Measurements from ENCODE around the gene FCHSD2. TPM values are rescaled to one million over a fixed set of nuclear protein-coding genes. Genes with fewer than 3 reads are reported as not detected.
A peak's percentile ranks its signal among the peaks of the same experiment; 100 is the strongest.

FCHSD2 gene
- total and polyA plus RNA-seq, 9 of the 15 experiments (the other 6 are each of a cell fraction or from before 2014, with no cell fraction given): 1.8 to 14.7 (median 6.4) TPM

- TF ChIP-seq, protein P1, sequence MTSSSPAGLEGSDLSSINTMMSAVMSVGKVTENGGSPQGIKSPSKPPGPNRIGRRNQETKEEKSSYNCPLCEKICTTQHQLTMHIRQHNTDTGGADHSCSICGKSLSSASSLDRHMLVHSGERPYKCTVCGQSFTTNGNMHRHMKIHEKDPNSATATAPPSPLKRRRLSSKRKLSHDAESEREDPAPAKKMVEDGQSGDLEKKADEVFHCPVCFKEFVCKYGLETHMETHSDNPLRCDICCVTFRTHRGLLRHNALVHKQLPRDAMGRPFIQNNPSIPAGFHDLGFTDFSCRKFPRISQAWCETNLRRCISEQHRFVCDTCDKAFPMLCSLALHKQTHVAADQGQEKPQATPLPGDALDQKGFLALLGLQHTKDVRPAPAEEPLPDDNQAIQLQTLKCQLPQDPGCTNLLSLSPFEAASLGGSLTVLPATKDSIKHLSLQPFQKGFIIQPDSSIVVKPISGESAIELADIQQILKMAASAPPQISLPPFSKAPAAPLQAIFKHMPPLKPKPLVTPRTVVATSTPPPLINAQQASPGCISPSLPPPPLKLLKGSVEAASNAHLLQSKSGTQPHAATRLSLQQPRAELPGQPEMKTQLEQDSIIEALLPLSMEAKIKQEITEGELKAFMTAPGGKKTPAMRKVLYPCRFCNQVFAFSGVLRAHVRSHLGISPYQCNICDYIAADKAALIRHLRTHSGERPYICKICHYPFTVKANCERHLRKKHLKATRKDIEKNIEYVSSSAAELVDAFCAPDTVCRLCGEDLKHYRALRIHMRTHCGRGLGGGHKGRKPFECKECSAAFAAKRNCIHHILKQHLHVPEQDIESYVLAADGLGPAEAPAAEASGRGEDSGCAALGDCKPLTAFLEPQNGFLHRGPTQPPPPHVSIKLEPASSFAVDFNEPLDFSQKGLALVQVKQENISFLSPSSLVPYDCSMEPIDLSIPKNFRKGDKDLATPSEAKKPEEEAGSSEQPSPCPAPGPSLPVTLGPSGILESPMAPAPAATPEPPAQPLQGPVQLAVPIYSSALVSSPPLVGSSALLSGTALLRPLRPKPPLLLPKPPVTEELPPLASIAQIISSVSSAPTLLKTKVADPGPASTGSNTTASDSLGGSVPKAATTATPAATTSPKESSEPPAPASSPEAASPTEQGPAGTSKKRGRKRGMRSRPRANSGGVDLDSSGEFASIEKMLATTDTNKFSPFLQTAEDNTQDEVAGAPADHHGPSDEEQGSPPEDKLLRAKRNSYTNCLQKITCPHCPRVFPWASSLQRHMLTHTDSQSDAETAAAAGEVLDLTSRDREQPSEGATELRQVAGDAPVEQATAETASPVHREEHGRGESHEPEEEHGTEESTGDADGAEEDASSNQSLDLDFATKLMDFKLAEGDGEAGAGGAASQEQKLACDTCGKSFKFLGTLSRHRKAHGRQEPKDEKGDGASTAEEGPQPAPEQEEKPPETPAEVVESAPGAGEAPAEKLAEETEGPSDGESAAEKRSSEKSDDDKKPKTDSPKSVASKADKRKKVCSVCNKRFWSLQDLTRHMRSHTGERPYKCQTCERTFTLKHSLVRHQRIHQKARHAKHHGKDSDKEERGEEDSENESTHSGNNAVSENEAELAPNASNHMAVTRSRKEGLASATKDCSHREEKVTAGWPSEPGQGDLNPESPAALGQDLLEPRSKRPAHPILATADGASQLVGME (CRISPR knock-in tag; IDR thresholded peaks at IDR 0.05): 0 out of 2 replicates have a peak, but pooled peaks have one; percentile 34
- peak; percentile 58 for TF ChIP-seq ARID4B (CRISPR knock-in tag; IDR thresholded peaks at IDR 0.05)
- TF ChIP-seq ZNF75A (CRISPR knock-in tag; IDR thresholded peaks at IDR 0.05): 0 out of 2 replicates have a peak, but pooled peaks have one; percentile 50
- TF ChIP-seq KDM5B (IDR thresholded peaks at IDR 0.05; ENCODE audit: insufficient replicate concordance, low read depth, low read length): peak; percentile 21
- TF ChIP-seq ZNF121 (CRISPR knock-in tag; conservative IDR thresholded peaks at IDR 0.05): no peak
- TF ChIP-seq NR2C2 (CRISPR knock-in tag; IDR thresholded peaks at IDR 0.05): peak; percentile 23; the same call in 1 of the 2 replicates
- no peak for TF ChIP-seq NR2C2 (tag; IDR thresholded peaks at IDR 0.05)
- peak; percentile 57 for TF ChIP-seq MEIS2 (IDR thresholded peaks at IDR 0.05; ENCODE audit: partially characterized antibody)
- peak; percentile 2 for TF ChIP-seq ZNF263 (CRISPR knock-in tag; IDR thresholded peaks at IDR 0.05; ENCODE audit: borderline replicate concordance)
- TF ChIP-seq, protein P2, sequence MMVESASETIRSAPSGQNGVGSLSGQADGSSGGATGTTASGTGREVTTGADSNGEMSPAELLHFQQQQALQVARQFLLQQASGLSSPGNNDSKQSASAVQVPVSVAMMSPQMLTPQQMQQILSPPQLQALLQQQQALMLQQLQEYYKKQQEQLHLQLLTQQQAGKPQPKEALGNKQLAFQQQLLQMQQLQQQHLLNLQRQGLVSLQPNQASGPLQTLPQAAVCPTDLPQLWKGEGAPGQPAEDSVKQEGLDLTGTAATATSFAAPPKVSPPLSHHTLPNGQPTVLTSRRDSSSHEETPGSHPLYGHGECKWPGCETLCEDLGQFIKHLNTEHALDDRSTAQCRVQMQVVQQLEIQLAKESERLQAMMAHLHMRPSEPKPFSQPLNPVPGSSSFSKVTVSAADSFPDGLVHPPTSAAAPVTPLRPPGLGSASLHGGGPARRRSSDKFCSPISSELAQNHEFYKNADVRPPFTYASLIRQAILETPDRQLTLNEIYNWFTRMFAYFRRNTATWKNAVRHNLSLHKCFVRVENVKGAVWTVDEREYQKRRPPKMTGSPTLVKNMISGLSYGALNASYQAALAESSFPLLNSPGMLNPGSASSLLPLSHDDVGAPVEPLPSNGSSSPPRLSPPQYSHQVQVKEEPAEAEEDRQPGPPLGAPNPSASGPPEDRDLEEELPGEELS (CRISPR knock-in tag; IDR thresholded peaks at IDR 0.05; ENCODE audit: borderline replicate concordance): 0 out of 2 replicates have a peak, but pooled peaks have one; percentile 17
- peak; percentile 57; the same call in 1 of the 2 replicates for TF ChIP-seq ZBTB43 (CRISPR knock-in tag; IDR thresholded peaks at IDR 0.05)
- TF ChIP-seq RHOXF2B (CRISPR knock-in tag; conservative IDR thresholded peaks at IDR 0.05): 0 out of 2 replicates have a peak, but pooled peaks have one; percentile 16
Measured at GRCh38 chr11:73141309-73142127, 600 bp downstream of the FCHSD2 start (continued).

All from K562 (cell line).